HG03378 (cell line): ENCODE results near the gene STRADB.
"Not testable (repeated sequence)": the region's sequence is repeated elsewhere in the genome, so short reads cannot be mapped to it uniquely, and the experiment has no call there.

Source experiments
- ATAC-seq: cut with Tn5 transposase; IDR thresholded peaks from one replicate; pipeline ENCODE4 v1.9.1; 2021; ENCODE audit warnings: mild to moderate bottlenecking, moderate library complexity; ENCODE audit not compliant: unreplicated experiment

Gene STRADB

DNA sequence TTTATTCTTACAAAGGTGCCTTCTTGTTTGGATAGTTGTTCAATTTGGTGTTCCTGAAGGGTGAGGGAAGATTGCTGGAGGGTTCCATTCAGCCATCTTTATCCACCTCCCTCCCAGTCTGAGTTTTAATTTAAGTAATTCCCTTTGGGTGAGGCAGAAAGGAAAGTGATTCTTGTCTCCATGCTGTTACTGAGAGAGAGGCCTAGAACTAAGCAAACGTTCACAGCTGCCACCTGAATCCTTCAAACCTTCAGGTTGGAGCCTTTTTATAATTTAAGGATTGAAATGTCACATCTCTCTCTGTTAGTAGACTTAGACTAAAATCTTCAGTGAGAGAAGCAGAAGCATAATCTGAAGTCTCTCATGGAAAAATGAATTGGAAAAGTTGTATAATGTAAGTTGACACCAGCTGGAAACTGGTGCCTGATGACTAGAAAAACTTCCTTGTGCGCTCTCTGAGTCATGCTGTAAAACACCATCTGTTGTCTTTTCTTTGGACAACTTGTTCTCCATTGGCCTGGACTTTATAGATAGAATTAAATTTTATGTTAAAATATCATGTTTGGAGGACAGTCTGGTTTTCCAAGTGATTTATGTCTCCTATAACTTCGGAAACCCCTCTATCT, 14.6 kb downstream of the STRADB start:
- ATAC-seq, result no peak

DNA sequence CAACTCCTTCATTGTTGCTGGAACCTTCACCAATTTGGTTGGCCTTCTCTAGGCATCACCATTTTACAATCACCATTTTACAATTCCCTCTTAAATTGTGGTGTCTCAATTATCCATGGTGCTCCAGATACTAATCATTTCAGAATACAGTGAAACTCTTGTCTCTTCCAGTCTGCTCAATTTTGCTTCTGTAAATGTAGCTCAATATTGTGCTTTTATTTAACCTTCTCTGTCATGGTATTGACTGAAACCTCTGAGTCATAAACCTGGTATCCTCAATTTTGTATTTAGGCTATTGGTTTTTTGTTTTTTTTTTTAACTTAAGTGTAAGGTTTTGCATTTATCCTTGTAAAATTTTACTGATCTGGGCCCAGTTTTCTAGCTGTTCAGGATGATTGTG, 16.1 kb downstream of the STRADB start:
- ATAC-seq, result no peak

DNA sequence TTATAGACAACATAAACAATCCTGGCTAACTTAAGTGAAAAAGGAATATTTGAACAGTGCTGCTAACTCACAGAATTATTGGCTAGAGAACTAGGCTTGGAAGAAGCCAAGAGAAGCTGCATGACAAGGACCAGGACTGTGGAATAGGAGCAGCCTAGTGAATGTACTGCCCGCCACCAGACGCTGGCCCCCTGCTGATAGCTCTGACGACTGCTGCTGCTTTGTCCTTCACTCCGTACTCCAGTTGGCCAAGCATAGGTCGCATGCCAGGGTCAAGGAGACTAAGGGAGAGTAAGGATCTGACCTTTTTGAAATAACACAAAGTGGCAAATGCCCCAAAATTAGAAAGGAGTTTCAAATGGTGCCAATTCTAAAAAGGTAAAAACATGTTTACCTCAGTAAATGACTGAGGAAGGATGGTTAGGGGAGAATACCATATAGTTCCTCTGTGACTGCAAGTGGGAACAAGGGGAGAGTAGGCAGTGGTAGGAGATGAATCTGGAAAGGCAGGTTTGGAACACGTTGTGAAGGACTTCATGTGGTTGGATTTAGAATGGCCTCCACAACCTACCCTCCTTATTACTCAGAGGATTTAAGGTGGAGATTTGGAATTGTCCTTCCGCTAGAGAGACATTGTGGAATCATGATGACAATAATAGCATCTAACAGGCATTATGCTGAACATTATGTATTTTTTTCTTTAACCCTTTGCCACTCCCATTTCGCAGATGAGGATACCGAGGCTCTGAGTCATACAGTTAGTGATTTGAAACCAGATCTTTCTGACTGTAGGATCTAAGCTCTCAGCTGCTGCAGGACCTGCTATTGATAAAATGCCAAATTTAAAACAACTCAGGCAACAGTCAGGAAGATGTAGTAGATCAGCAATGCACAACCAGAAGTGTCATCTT, 19.5 kb downstream of the STRADB start:
- no peak for ATAC-seq

DNA sequence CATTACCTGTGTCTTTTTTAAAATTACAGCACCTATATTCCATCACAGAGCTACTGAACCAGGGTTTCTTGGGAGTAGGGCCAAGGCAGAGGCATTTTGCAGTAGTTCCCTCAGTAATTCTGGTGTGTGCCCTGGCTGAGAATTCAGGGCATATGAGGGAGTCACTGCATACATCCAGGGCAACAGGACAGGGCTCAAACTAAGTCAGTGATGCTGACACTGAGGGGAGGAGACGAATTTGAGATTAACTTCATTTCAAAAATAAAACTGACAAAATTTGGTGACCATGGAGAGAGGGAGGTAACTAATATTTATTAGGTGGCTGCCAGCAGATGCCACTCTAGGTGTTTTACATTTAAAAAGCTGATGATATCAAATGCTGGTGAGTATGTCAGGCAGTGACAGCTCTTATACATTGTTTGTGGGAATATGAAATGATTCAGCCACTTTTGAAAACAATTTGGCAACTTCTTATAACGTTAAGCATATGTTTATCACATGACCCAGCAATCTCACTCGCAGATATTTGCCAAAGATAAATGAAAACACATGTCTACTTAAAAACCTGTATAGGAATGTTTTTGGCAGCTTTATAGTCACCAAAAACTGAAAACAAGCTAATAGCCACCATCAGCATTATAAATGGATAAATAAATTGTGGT, 20.3 kb downstream of the STRADB start:
- no peak for ATAC-seq

DNA sequence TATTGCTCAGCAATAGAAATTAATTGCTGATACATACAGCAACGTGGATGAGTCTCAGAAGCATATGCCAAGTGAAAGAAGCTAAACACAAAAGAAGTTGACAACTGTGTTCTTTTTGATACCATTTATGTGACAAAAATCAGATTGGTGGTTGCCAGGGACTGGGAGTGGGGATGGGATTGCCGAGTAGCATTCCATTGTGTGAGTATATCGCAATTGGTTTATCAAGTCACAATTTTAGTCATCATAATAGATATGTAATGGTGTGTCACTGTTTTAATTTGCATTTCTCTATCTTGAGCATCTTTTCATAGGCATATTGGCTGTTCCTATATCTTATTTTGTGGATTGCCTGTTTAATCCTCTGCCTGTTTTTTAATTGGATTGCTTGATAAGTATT, 20.9 kb downstream of the STRADB start:
- no peak for ATAC-seq

DNA sequence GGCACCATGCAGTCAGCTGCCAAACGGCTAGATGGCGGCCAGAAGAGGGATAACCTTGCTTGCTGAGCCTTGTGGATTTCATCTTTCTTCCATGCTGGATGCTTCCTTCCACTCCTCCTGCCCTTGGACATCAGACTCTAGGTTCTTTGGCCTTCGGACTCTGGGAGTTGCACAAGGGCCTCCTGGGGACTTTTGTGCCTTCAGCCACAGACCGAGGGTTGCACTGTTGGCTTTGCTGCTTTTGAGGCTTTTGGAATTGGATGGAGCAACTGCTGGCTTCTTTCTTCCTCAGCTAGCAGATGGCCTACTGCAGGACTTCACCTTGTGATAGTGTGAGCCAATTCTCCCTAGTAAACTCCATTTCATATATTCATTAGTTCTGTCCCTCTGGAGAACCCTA, 31.0 kb downstream of the STRADB start:
- ATAC-seq, result no peak

DNA sequence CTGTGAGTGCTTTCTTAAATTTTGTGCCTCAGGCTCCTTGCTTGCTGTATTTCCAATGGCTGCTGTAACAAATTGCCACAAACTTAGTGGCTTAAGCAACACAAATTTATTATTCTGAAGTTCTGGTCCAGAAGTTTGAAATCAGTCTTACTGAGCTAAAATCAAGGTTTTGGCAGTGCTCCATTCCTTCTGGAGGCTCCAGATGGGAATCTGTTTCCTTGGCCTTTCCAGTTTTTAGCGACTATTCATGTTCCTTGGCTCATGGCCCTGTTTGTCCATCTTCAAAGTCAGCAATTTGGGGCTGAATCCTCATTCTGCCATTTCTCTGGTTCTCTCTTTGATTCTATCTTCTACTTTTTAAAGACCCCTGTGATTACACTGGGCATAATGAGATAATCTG, 31.8 kb downstream of the STRADB start:
- no peak for ATAC-seq

DNA sequence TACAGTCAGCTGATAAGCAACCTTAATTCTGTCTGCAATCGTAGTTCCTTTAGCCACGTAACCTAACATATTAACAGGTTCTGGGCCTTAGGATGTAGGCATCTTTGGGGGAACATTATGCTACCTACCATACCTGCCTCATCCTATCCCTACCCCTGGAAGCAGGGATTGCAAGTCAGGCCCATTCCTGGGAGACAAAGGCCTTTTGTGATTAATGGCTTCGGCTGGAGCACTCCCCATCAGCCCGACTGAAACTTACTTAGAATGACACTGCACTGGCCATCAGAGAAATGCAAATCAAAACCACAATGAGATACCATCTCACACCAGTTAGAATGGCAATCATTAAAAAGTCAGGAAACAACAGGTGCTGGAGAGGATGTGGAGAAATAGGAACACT, 32.2 kb downstream of the STRADB start:
- not testable (repeated sequence) for ATAC-seq

DNA sequence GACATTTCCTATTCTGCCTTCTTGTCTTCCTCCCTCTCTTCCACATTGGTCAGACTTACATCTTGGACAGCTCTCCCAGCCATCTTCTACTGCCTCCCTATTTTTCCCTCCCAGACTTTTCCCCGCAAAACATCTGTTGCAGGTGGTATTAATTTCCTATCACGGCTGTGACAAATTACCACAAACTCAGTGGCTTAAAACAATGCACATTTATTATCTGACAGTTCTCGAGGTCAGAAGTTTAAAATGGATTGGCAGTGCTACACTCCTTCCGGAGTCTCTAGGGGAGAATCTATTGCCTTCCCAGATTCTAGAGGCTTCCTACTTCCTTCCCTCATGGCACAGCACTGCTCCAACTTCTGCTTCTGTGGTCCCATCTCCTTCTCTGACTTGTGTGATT, 33.3 kb downstream of the STRADB start:
- no peak for ATAC-seq

DNA sequence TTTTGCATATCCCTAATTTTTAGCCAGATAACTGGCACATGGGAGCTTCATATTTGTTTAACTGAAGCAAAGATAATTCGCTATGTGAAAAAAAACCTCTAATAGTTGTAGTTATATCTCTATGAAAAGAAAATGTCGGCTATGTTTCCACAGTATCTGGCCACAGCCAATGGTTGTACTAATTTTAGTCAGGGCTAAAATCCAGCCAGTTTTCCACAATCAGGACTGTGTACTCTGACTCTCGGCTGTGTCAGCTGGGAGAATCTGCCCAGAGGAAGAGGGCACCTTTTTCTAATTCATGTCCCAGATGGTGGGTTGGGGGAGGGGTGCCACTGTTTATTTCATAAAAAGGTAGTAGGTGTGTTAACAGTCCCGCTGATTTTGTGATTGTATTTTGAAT, 38.8 kb downstream of the STRADB start:
- no peak for ATAC-seq

DNA sequence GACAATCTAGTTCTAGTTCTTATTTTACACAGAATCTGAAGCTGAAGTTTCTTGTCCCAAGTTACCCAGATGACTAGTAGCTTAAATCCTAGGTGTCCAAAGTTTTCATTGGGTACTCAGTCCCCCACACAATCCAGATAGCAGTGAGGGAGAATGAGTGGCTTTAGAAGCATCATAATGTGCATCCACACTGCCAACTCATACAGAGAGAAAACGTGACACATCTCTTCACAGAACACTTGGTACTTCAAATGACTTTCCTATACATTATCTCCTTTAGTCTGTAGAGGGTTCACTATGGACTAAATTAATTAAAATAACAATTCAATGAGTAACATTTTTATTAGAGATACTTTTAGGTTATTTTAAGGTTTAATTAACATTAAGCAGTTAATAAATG, 45.2 kb downstream of the STRADB start:
- no peak for ATAC-seq

DNA sequence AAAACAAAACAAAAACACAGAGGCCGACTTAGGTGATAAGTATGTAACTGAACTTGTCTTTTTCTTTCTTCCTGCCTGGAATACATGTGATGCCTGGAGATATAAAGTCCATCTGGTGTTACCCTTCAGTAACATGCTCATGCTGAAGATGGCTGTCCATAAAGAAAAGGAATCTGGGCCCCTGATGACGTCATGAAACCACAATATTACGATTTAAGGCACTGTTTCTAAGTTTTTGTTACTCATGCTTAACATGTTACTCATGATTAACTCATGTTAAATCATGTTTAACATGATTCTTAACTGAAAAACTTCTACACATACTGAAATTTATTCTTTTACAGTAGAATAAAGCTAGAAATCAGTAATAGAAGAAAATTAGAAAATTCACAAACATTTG, 49.0 kb downstream of the STRADB start:
- ATAC-seq, result no peak

DNA sequence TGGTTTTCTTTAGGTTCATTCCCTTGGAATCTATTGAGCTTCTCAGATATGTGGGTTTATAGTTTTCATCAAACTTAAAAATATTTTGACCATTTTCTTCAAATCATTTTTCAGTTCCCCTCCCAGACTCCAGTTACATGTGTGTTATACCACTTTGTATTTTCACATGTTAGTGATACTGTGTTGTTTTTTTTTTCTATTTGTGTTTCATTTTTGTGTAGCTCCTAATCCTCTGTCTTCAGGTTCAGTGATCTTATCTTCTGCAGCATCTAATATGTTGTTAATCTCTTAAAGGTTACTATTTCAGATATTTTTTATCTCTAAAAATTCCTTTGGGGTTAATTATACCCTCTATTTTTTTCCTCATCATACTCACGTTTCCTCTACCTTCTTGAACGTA, 51.2 kb downstream of the STRADB start:
- ATAC-seq, result no peak

DNA sequence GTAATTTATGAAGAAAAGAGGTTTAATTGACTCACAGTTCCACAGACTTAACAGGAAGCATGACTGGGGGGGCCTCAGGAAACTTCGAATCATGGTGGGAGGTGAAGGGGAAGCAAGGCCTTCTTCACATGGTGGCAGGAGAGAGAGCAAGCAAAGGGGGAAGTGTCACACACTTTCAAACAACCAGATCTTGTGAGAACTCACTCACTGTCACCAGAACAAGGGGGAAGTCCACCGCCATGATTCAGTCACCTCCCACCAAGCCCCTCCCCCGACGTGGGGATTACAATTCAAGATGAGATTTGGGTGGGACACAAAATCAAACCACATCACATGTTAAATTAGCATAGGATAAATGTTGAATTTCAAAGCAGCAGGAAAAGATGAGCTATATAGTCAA, 56.2 kb downstream of the STRADB start:
- no peak for ATAC-seq

DNA sequence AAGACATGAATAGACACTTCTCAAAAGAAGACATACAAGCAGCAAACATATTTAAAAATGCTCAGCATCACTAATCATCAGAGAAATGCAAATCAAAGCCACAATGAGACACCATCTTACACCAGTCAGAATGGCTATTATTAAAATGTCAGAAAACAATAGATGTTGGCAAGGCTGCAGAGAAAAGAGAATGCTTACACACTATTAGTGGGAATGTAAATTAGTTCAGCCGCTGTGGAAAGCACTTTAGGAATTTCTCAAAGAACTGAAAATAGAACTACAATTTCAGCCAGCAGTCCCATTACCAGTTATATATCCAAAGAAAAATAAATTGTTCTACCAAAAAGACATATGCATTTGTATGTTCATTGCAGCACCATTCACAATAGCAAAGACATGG, 61.7 kb downstream of the STRADB start:
- ATAC-seq, result no peak

DNA sequence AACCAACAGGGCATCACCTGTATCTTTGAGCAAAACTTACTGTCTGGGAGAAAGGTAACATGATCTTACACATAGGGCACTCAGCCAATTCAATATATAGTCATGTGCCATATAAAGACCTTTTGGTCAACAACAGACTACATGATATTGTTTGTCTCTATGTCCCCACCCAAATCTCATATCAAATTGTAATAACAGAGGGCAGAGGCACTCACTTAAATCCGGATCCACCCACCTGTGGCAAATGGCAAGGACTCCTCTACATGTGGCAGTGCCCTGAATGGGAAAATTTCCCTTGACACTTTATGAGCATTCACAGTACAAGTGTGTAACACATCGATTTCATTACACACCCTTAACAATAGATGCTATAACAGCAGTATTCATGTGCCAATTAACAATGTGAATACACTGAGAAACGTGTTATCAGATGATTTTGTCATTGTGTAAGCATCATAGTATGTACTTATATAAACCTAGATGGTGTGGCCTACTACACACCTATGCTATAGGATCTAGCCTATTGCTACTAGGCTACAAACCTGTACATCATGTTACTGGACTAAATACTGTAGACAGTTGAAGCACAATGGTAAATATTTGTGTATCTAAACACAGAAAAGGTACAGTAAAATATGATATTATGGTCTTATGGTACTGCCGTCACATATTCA, 64.2 kb downstream of the STRADB start:
- ATAC-seq, result no peak

DNA sequence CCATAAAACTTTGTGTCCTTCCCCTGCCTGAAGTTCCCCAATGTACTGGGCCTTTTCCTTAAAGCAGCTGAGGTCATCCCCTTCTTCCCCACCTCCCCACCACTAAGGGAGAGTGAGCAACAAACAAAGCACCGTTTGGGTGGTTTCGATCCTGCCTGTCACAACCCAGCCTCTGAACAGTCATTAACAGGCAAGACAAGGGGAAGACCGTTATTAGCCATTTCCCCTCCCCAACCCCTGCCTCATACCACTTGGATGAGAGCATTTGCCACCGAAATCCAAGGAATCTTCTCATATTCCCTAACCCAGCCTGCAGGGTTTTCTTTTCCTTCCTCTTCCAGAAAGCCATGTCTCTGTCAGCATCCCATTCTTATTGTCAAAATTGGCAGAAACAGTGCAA, 65.6 kb downstream of the STRADB start:
- ATAC-seq, result no peak

DNA sequence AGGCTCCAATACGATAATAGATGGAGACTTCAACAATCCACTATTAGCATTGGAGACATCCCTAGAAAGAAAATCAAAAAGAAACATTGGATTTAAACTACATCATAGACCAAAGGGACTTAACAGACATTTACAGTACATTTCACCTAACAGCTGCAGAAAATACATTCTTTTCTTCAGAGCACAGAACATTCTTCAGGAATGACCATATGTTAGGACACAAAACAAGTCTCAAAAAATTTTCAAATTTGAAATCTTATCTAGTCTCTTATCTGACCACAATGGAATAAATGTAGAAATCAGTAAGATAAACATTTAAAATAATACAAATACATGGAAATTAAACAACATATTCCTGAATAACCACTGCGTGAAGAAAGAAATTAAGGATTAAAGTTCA, 68.7 kb downstream of the STRADB start:
- no peak for ATAC-seq

DNA sequence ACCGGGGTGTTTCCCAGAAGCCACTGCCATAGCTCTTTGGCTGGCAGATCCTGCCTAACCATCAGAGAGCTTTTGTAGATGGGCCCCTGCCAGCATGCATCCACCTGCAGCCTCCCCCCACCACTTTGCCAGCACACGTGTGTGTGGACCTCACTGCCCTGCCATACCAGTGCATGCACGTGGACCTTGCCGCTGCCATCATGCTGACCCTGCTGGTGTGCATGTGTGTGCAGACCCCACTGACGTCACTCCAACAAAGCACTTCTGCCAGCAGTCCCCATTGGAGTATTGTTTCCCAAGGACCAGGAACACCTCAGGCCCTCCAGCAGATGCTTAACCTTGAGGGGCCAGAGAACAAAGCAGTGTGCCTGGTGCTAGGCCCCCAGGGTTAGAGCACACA, 71.4 kb downstream of the STRADB start:
- ATAC-seq, result no peak

DNA sequence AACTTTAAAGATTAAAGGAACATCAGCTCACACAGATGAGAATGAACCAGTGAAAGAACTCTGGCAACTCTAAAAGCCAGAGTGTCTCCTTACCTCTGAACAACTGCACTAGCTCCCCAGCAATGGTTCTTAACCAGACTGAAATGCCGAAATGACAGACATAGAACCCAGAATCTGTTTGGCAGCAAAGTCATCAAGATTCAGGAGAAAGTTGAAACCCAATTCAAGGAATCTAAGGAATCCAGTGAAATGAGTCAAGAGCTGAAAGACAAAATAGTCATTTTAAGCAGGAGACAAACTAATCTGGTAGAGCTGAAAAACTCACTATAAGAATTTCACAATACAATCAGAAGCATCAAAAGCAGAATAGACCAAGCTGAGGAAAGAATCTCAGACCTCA, 72.0 kb downstream of the STRADB start:
- ATAC-seq, result no peak
